GM18909 (cell line): ENCODE data around the gene SP140.
"Not testable (repeated sequence)": the region's sequence is repeated elsewhere in the genome, so short reads cannot be mapped to it uniquely, and the experiment has no call there.

ENCODE experiments used
- ATAC-seq: cut with Tn5 transposase; IDR thresholded peaks from one replicate; pipeline ENCODE4 v1.9.1; 2021; ENCODE audit warnings: mild to moderate bottlenecking; ENCODE audit not compliant: unreplicated experiment, poor library complexity

Gene SP140

DNA sequence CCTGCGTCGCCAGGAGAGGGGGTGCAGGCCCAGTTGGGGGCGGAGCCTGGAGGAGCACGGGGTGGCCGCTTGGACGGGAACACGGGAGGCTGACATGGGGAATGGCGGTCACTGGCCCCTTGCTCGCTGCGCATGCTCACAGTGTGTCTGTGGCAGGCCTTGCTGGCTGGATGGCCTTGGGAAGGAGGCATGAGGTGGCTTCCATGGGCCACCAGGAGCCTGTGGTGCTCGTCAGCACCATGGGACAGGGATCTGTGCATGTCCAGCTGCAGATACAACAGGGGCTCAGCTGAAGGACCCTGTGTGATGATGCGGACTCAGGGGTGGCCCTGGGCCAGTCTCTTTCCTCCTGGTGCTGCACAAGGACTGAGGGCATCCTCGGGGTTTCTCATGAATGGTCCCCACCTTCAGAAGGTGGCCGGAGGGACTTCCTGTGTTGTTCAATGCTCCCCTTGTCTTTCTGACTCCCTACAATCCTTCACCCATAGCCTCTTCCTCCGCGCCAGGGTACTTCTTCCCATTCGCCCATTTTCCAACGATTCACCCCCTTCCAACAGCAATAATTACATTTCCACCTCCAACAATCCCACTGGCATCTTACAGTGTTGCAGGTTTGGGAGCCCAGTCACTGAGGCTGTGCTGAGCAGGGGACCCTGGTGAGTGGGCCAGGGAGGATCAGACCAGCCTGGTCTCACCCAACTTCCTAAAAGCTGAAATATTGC is 98.0 kb downstream of the SP140 start:
- ATAC-seq, result no peak

DNA sequence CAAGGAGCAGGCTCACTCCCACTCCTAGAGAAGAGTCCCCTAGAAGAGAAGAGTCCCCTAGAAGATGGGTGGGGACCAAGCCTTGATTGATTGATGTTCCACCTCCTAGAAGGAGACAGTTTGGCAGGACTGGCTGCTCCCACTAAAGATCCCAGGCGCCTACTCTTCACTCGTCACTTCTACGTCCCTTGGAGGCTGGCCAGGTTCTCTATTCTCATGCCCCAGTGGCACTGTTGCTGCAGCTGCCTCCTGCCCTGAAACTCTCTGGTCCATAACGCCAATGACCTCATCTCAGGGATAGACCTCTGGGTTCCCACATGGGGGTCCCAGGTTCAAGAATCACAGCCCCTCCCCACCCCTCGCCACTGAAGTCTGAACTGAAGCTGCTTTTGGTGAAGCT is 99.0 kb downstream of the SP140 start:
- ATAC-seq, result no peak

DNA sequence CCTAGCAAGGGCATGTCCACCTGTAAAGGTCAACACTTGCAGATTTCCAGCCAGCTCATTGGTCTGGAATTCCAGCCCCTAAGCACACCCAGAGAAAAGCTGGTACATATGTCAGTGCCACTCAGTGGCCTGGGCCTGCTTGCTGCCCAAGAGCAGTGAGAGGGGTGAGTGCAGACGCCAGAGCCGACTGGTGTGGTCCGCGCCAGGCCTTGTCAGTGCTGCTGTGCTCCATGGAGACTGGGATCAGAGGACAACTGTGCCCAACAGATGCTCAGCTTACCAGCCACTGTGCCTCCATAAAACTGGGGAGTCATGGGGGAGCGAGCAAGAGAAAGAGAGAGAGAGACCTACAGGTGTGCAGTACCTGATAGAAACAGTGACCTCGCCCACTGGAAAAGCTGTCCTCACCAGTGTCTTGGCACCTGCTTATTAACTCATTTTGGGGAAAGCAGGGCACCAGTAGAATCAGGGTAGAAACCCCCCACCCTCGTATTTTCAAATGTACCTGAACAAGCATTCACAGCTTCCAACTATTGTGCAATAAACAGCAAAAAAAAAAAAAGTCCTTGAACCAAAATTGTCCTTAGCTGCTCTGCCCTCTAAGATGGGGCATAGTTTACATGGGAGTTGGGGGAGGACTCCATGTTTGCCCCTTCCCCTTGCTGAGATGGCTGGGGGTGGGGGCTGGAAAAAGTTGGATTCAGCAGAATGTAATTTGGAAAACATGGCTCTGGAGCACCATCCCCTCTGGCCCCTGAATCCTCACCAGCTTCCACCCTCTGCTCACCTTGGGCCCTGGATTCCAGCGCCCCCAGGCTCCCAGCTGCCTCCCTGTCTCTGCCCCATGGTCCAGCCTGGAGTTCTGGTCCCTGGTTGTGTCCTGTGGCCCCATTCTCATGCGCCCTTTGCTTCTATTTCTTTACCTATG is 100.0 kb downstream of the SP140 start:
- ATAC-seq, result no peak

DNA sequence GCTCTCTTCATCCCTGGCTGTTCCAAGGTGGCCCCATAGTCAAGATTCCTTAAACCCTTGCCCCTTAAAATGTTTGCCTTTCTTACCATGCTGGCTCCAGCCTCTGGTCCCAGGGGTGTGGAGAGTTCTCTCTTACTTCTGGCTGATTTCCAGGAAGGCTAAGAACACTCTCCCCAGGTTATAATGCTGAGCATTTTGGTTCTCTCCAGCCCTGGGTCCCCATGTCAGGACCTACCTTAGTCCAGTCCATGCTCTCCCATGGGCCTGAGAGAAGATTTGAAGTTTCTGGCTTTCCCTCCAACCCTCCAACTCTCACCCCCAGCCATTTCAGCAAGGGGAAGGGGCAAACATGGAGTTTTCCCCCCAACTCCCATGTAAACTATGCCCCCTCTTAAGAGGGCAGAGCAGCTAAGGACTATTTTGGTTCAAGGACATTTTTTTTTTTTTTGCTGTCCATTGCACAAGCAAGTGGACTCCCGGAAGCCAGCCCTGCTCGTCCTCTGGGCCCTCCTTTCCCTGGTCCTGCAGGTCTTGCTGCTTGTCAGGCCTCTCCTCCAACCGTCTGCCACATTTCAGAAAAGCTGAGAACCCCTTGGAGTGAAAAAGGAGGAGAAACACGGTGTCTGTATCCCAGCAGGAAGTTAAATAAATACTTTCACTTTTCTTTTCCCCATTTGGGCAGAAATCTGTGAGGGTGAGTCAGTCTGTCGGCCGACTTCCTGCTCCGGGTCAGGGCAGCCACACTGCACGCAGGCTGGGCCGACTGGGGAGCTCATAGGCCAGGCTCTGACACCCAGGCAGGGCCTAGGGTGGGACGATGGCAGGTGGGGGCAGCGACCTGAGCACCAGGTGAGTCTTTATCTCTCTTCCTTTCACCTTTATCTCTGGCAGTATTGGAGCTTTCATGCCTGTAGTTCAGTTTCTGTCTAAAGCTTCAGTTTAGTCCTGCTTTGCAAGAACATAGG is 101.2 kb downstream of the SP140 start, which contains the start of gene SP140L:
Gene SP140L, plus strand, starts transcription at position 741 of the 965 bp plus-strand sequence. Its CDS starts 77 bp downstream, at position 818.
- peak; percentile 94 for ATAC-seq

DNA sequence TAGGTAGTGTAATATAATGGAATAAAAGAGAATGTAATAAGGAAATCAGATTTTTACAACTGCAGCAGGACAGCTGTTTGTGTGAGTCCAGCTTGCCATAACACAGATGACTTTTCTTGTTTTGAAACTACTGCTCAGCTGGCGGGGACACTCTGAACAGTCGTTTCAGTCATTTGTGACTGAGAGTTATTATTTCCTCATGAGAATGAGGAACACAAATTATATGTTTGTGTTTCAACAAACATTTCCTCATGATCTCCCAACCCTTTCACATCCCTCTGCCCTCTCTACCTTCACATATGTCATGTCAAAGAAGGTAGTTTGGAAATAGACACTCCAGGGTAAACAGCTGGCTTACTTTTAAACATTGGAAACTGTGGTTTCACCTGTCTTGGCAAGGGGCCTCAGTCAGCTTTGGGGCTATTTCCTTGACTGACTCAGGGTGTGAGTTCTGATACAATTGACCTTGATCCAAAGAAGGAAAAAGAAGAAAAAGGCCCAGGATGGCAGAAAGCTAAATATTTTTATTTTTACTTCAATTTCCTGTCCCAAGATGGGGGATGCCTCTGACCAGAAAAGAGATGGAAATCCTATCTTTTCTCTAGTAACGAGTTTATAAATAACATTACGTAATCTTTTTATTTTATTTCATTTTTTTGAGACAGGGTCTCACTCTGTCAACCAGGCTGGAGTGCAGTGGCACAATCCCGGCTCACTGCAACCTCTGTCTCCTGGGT is 102.0 kb downstream of the SP140 start:
- ATAC-seq, result peak; percentile 69

DNA sequence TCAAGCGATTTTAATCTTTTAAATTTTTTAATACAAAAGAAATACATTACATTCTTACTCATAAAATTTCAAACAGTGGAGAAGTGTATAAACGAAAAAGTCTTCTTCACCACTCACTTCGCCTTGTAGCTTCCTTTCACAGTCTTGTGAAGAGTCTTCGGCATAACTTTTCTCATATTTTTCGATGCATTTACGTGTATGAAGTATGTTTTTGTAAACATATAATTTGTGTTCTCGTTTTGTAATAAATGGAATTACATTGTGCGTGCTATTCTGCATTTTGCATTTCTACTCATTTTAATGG is 102.6 kb downstream of the SP140 start:
- ATAC-seq, result no peak

DNA sequence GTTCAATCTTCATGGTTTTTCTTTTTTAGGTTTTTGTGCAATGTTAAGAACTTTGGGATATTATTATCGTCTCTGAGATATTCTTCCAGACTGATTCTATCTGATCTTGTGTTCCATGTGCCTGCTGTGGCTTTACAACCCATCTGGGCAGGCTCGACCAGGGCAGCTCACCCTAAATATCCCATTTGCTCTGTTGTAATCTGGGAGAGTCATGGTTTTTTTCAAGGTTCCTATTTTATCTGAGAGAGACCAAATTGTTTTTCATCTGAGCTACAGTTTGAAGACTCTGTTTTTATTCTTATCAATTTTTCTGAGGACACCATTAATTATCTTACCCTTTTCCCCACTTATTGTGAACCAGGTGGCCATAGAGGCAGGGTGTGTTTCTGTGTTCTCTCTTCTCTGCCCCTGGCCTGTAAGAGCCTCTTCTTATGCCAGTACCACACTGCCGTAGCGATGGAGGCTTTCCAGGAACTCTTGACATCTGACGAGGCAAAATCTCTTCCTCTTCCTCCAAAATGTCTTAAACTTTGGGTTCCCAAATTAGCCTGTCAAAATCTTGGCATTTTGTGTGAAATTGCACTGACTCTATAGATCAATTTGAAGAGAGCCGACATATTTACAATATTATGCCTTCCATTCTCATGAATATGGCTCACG is 104.5 kb downstream of the SP140 start:
- ATAC-seq, result no peak

DNA sequence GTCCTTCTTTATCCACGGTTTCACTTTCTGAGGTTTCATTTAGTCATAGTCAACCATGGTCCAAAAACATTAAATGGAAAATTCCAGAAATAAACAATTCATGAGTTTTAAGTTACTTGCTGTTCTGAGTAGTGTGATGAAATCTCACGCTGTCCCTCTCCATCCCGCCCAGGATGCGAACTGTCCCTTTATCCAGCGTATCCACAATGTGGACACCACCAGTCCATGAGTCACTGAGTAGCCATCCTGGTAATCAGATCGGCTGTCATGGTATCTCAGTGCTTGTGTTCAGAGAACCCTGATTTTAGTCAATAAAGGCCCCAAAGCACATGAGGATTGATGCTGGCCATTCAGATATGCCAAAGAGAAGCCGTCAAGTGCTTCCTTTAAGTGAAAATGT is 105.2 kb downstream of the SP140 start:
- no peak for ATAC-seq

DNA sequence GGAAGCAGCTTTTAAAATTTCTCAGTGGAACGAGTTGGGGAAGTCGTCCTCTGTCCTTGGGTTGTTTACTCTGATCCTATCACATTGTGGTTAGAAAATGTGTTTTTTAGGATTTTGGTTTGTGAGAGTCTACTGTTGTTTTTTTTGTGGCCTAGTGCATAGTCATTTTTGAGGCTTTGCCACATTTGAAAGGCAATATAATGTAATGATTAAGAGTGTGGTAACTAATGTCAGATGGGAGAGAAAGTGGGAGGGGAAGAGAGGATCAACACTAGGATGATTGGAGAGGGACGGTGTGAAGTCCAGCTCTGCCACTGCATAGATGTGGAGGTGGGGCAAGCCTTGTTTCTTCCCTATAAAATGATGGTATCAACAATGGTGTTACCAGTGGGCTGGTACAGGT is 109.9 kb downstream of the SP140 start:
- no peak for ATAC-seq

DNA sequence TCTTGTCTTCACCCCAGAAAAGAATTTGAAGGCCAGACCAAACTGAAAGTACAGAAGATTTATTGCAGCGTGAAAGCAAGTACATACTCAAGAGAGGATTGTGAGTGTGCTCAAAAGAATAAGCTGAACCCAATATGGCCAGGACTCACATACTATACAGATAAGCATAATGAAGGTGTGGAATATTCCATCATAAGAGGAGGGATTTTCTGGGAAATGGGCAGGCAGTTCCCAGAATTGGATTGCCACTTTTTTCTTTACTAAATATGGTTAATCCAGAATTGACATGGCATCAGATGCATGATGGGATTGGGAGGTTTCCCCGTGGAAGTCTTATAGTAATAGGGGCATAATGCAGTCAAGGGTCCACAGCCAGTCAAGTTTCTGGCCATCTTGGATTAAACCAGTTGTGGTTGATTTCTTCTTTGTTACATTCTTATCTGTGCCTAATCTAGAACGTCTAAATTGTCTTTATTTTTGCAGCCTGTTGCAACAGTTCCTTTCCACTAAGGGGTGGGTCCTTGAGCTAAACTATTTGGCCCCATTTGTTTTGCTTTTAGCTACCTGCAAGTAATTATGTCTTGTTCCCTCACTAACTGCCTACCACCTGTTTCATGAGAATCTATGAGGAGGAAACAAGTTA is 110.4 kb downstream of the SP140 start:
- no peak for ATAC-seq

DNA sequence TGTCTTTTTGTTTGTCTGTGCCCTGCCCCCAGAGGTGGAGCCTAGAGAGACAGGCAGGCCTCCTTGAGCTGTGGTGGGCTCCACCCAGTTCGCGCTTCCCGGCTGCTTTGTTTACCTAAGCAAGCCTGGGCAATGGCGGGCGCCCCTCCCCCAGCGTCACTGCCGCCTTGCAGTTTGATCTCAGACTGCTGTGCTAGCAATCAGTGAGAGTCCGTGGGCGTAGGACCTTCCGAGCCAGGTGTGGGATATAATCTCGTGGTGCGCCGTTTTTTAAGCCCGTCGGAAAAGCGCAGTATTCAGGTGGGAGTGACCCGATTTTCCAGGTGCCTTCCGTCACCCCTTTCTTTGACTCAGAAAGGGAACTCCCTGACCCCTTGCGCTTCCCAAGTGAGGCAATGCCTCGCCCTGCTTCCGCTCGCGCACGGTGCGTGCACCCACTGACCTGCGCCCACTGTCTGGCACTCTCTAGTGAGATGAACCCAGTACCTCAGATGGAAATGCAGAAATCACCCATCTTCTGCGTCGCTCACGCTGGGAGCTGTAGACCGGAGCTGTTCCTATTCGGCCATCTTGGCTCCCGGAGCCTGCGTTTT is 116.5 kb downstream of the SP140 start:
- not testable (repeated sequence) for ATAC-seq

DNA sequence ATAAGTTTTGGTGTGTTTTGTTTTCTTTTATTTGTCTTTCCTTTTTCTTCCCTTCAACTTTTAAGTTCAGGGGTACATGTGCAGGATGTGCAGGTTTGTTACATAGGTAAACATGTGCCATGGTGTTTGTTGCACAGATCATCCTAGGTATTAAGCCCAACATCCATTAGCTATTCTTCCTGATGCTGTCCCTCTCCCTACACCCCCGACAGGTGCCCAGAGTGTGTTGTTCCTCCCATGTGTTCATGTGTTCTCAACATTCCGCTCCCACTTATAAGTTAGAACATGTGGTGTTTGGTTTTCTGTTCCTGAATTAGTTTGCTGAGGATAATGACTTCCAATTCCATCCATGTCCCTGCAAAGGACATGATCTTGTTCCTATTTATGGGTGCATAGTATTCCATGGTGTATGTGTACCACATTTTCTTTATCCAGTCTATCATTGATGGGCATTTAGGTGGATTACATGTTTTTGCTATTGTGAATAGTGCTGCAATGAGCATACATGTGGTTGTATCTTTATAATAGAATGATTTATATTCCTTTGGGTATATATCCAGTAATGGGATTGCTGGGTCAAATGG is 117.6 kb downstream of the SP140 start:
- not testable (repeated sequence) for ATAC-seq

DNA sequence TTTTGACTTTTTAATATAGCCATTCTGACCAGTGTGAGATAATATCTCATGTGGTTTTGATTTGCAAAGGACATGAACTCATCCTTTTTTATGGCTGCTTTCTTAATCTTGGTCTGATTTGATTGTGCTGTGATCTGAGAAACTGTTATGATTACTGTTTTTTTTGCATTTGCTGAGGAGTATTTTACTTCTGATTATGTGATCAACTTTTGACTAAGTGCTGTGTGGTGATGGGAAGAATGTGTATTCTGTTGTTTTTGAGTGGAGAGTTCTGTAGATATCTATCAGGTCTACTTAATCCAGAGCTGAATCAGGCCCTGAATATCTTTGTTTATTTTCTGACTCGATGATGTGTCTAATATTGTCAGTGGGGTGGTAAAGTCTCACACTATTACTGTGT is 118.2 kb downstream of the SP140 start:
- ATAC-seq, result no peak

DNA sequence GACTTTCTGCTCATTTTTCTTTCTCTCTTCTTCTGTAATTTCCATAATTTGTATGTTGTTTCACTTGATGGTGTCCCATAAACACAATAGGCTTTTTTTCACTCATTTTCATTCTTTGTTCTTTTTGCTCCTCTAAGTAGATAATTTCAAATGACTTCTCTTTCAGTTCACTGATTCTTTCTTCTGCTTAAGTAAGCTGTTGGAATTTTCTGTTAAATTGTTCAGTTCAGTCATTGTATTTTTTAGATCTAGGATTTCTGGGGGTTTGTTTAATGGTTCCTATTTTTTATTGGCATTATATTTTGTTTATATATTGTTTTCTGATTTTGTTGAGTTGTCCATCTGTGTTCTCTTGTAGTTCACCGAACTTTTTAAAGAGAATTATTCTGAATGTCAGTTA is 120.9 kb downstream of the SP140 start:
- ATAC-seq, result no peak

DNA sequence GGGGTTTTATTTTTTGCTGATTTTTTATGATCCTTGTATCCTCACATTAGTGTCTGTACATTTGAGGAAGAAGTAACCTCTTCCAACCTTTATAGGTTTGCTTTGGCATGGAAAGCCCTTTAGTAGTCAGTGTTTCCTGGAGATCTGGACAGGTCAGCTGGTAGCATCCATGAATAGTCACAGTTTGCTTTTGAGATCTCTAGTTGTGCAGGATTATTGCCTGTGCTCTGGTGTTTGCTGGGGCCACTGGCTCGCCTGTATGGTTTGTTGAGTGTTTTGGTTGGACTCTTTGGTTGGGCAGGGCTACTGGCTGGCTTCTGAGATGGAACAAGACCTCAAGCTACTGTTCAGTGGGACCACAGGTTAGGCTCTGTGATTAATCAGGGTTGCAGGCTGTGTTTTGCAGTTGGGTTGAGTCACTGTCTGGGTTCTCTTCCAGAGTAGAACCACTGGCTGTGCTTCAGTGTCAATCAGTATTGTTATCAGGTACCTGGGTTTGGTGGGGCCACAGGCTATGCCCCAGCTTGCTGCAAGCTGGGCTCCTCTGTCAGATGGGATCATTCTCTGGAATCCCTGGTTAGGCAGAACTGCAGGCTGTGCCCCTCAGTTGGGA is 121.5 kb downstream of the SP140 start:
- no peak for ATAC-seq

DNA sequence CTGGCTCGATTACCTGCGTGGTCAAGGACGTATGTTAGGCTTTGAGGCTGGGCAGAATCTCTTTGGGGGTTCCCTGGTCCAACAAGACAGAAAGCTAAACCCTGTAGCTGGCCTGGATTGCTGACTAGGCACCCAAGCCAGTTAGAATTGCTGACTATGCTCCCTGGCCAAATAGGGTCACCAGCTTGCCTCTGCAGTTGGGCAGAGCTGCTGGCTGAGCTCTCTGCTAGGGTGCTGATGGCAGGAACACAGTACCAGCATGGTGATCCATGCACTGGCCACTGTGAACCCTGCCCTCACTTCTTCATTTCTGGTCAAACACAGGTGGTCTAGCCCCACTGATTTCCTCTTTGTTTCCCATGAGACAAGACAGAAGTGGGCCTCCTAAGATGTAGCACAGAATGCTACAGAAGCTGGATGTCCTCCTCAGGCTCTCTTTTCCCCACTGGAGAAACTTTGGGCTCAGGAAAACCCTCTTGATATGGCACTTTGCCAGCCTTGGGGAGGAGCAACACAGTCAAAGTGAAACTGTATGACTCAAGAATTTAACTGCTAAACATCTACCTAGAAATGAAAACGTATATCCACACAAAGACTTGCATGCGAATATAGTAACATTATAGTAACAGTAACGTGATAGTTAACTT is 122.2 kb downstream of the SP140 start:
- ATAC-seq, result peak; percentile 59

DNA sequence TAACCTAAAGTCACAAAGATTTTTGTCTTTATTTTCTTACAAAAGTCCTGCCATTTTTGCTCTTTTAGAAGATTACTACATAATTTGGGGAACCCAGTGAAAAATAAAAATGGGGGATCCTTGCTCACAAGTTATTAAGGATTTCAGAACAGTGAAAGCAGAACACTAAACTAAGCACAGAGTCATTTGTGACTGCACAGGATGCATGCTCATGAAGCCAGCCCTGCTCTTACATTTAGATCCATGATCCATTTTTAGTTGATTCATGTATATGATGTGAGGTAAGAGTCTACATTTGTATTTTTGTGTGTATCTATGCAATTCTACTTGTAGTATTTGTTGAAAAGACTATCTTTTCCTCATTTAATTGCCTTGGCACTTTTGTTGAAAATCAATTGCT is 123.3 kb downstream of the SP140 start:
- ATAC-seq, result no peak
